GM13977 (cell line): ENCODE data around the gene C3orf38.
"Not testable (repeated sequence)": the region's sequence is repeated elsewhere in the genome, so short reads cannot be mapped to it uniquely, and the experiment has no call there.

ENCODE experiments used
- DNase-seq: peaks from one replicate; pipeline ENCODE4 v3.0.0; 2012; ENCODE audit warnings: low spot score
- in situ Hi-C: fragments of 300-500 bp; cut with MboI; formaldehyde crosslinking; loops from one replicate; pipeline ENCODE4 v1.12.0; 2022; ENCODE audit warnings: low sequenced_read_pairs, low pct_unique_long_range_greater_than_20kb, mixed read lengths, inconsistent platforms; ENCODE audit not compliant: unreplicated experiment
- TF ChIP-seq, protein P1 (sequence below): IDR thresholded peaks from 2 replicates; pipeline ENCODE4 v1.5.1; 2012; ENCODE audit warnings: mild to moderate bottlenecking, control low read depth; ENCODE audit not compliant: insufficient read depth; ENCODE audit errors: extremely low read depth, missing control alignments

C3orf38 gene

DNA sequence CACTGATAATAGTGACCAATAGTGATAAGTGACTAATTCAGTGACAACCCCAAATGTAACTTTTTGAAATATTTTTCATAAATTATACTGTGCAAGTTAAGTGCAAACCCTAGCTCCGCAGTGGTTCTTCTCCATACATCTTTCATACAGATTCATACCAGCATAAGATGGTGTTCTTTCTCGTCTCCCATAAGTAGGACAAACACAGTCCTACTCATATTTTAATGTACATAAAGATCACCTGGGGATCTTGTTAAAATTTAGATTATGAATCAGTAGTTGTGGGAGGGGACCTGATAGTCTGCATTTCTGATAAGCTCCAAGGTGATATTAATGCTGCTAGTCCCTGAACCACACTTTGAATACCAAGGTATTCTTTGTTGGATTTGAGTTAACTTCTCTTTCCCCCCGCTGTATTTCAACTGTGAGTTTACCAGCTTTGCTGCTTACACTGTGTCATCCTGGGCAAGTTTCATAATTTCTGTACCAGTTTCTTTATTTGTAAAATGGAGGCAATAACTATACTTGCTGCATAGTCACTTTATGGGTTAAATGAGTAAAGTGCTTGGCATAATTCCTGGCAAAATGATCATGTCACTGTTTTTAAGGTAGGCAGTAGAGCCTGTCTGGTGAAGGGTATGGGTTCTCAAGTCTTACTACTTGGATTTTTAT, 34.7 kb upstream of the C3orf38 start:
- TF ChIP-seq, protein P1, sequence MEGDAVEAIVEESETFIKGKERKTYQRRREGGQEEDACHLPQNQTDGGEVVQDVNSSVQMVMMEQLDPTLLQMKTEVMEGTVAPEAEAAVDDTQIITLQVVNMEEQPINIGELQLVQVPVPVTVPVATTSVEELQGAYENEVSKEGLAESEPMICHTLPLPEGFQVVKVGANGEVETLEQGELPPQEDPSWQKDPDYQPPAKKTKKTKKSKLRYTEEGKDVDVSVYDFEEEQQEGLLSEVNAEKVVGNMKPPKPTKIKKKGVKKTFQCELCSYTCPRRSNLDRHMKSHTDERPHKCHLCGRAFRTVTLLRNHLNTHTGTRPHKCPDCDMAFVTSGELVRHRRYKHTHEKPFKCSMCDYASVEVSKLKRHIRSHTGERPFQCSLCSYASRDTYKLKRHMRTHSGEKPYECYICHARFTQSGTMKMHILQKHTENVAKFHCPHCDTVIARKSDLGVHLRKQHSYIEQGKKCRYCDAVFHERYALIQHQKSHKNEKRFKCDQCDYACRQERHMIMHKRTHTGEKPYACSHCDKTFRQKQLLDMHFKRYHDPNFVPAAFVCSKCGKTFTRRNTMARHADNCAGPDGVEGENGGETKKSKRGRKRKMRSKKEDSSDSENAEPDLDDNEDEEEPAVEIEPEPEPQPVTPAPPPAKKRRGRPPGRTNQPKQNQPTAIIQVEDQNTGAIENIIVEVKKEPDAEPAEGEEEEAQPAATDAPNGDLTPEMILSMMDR = no peak
- in situ Hi-C loops = no loop called here
- DNase-seq = no peak

DNA sequence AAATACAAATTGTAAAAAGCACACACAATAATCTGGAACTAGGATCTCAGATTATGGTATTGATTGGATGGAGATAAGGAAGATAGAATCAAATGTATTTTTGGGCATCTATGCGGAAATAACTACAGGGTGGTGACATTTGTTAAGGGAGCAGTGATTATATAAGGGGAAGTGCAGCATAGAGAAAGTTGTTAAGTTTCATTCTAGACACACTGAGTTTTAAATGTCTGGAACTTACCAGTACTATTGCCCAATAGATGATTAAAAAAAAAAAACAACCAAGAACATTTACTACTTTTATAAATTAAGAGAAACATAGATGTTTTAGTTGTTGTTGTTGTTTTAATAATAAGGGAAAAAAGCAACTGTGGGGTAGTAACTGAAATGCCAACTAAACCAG, 32.1 kb upstream of the C3orf38 start:
- in situ Hi-C loops = no loop called here
- TF ChIP-seq, protein P1 = no peak
- no peak for DNase-seq

DNA sequence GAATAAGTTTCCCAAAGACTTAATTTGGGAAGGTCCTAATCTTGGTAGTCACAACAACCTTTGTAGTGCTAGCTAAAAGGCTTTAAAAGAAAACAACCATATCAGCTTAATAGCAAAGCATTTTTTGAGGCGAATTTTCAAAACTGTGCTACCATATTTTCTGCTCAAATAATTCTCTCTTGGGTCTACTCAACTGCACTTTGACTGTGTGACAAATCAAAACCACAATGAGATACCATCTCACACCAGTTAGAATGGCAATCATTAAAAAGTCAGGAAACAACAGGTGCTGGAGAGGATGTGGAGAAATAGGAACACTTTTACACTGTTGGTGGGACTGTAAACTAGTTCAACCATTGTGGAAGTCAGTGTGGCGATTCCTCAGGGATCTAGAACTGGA, 31.2 kb upstream of the C3orf38 start:
- DNase-seq, in situ Hi-C loops: not testable (repeated sequence)

DNA sequence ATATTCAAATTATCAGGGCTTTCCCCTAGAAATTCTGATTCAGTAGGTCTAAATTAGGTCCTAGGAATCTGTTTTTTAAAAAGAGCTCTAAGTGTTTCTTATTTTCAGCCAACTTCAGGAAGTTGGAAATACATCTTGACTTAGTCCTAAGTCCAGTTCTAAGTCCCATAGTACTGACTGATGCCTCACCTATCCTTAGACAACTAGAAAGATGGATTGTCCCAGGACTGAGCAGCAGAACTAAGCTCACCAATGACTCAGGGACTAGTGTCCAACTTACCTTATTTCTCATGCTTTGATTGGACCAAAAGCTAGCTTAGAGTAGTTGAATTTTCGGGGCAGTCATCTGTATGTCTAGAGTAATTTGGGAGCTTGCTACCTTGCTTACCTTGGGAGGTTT, 26.2 kb upstream of the C3orf38 start:
- TF ChIP-seq, protein P1 = no peak
- in situ Hi-C loops = no loop called here
- DNase-seq = no peak

DNA sequence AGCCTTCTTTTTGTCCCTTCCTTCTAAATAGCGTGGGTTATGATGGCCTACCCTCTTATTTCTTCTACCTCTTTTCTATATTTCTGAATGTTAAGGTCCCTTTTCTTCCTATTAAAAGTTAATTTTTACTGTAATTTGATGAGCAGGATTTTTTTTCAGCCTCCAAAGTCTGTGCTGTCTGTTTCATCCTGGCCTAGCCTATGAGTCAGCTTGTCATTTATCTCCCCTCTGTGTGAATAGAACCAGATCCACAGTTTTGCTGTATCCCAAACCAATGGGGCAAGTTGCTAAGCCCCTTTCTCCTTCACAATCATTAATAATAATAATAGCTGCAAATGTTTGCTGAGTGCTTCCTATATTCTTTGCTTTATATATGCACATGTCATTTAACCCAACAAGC, 18.1 kb upstream of the C3orf38 start:
- TF ChIP-seq, protein P1 = no peak
- in situ Hi-C loops = no loop called here
- no peak for DNase-seq

DNA sequence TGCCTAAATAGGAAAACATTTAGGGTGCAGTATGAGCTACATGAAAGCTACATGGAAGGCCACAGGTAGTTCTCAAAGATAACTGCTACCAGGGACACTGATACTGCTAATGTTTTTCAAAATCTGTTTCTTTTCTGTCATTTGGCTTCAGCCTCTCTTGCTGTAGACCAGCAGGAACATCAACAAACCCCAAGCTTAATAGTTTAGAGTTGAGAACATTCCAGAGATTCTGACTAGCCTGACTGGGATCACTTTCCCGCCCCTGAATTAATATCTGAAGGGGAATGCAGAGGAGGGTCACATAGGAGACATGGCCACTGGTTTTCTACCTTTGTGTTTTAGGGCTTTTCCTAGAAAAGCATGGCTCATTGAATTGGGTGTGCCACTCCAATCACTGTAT, 16.9 kb upstream of the C3orf38 start:
- TF ChIP-seq, protein P1 = no peak
- DNase-seq = no peak
- in situ Hi-C loops = no loop called here

DNA sequence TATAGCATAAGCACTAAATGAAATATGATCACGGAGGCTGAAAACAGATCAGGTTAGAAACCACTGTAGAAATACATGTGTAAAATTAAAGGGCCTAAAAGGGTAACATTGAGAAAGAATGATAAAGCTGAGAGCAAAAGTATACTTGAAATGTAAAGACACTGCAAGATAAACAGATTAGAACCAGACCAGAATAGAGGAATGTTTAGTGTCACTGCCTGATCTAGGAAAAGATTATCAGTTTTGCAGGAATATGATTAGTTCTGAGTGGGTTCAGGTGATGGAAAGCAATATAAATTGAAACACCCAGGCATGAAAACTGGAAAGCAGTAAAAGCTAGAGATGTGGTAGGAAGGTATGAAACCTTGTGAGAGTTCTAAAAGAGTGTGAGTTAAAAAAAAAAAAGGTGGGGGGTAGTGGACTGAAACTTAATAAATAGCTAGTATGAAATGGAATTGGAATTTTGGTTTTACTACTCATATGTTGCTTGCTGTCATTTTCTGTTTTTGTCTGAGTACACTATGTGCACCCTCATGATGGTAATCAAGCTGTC, 16.0 kb upstream of the C3orf38 start:
- in situ Hi-C loops = no loop called here

More for the DNA sequence above, 16.0 kb upstream of the C3orf38 start:
- TF ChIP-seq, protein P1 = no peak
- no peak for DNase-seq
